ENCODE results near the gene ATG14.
"Not testable (repeated sequence)": the region's sequence is repeated elsewhere in the genome, so short reads cannot be mapped to it uniquely, and the experiment has no call there.

ATG14 gene

GRCh38 chr14:55430024-55430690 is 18.5 kb upstream of the ATG14 start:
- no peaks in the 10 kb centered on the region for H3K27me3 ChIP-seq (ENCODE audit: control insufficient read depth, insufficient read depth, low read length)
- no peaks in the 10 kb centered on the region for H3K9me3 ChIP-seq (ENCODE audit: control insufficient read depth, low read length)
- H3K36me3 ChIP-seq (ENCODE audit: control insufficient read depth, insufficient read depth, low read length) = no peaks in the 10 kb centered on the region
- no peak overlapping the region for H3K4me3 ChIP-seq (ENCODE audit: low read length)
- no peak overlapping the region for H3K9ac ChIP-seq (ENCODE audit: low read length)
- peaks cover 6% of the 10 kb centered on the region for H3K4me1 ChIP-seq (ENCODE audit: control insufficient read depth, insufficient read depth, low read length)

GRCh38 chr14:55427439-55427838 is 15.8 kb upstream of the ATG14 start:
- Histone ChIP-seq H3K36me3 (ENCODE audit: control insufficient read depth, insufficient read depth, low read length) (no peaks in the 10 kb centered on the region), H3K9ac (ENCODE audit: low read length) (no peak overlapping the region), H3K27me3 (ENCODE audit: control insufficient read depth, insufficient read depth, low read length) (no peaks in the 10 kb centered on the region), H3K9me3 (ENCODE audit: control insufficient read depth, low read length) (no peaks in the 10 kb centered on the region), H3K4me3 (ENCODE audit: low read length) (no peak overlapping the region), H3K4me1 (ENCODE audit: control insufficient read depth, insufficient read depth, low read length) (peaks cover 12% of the 10 kb centered on the region)

- Histone ChIP-seq H3K9me3 (ENCODE audit: control insufficient read depth, low read length) (no peaks in the 10 kb centered on the region), H3K9ac (ENCODE audit: low read length) (no peak overlapping the region), H3K4me3 (ENCODE audit: low read length) (no peak overlapping the region), H3K36me3 (ENCODE audit: control insufficient read depth, insufficient read depth, low read length) (no peaks in the 10 kb centered on the region), H3K27me3 (ENCODE audit: control insufficient read depth, insufficient read depth, low read length) (no peaks in the 10 kb centered on the region), H3K4me1 (ENCODE audit: control insufficient read depth, insufficient read depth, low read length) (peaks cover 12% of the 10 kb centered on the region)
Observed at GRCh38 chr14:55426891-55427290, 15.3 kb upstream of the ATG14 start.

GRCh38 chr14:55425091-55425490 is 13.5 kb upstream of the ATG14 start:
- Histone ChIP-seq H3K4me3 (ENCODE audit: low read length) (no peak overlapping the region), H3K4me1 (ENCODE audit: control insufficient read depth, insufficient read depth, low read length) (peaks cover 9% of the 10 kb centered on the region), H3K9ac (ENCODE audit: low read length) (no peak overlapping the region), H3K9me3 (ENCODE audit: control insufficient read depth, low read length) (no peaks in the 10 kb centered on the region), H3K36me3 (ENCODE audit: control insufficient read depth, insufficient read depth, low read length) (no peaks in the 10 kb centered on the region), H3K27me3 (ENCODE audit: control insufficient read depth, insufficient read depth, low read length) (no peaks in the 10 kb centered on the region)

GRCh38 chr14:55423969-55424368 is 12.3 kb upstream of the ATG14 start:
- Histone ChIP-seq H3K36me3 (ENCODE audit: control insufficient read depth, insufficient read depth, low read length) (no peaks in the 10 kb centered on the region), H3K9ac (ENCODE audit: low read length) (no peak overlapping the region), H3K4me3 (ENCODE audit: low read length) (no peak overlapping the region), H3K9me3 (ENCODE audit: control insufficient read depth, low read length) (no peaks in the 10 kb centered on the region), H3K27me3 (ENCODE audit: control insufficient read depth, insufficient read depth, low read length) (no peaks in the 10 kb centered on the region), H3K4me1 (ENCODE audit: control insufficient read depth, insufficient read depth, low read length) (peaks cover 6% of the 10 kb centered on the region)

GRCh38 chr14:55422338-55422737 is 10.7 kb upstream of the ATG14 start:
- H3K27me3 ChIP-seq (ENCODE audit: control insufficient read depth, insufficient read depth, low read length); H3K4me3 ChIP-seq (ENCODE audit: low read length); H3K9me3 ChIP-seq (ENCODE audit: control insufficient read depth, low read length); H3K36me3 ChIP-seq (ENCODE audit: control insufficient read depth, insufficient read depth, low read length); H3K9ac ChIP-seq (ENCODE audit: low read length): not testable (repeated sequence)
- H3K4me1 ChIP-seq (ENCODE audit: control insufficient read depth, insufficient read depth, low read length) = peaks cover 17% of the 10 kb centered on the region

- no peak overlapping the region for H3K9ac ChIP-seq (ENCODE audit: low read length)
- H3K36me3 ChIP-seq (ENCODE audit: control insufficient read depth, insufficient read depth, low read length) = no peaks in the 10 kb centered on the region
- H3K4me1 ChIP-seq (ENCODE audit: control insufficient read depth, insufficient read depth, low read length) = peaks cover 23% of the 10 kb centered on the region
- no peak overlapping the region for H3K4me3 ChIP-seq (ENCODE audit: low read length)
- no peaks in the 10 kb centered on the region for H3K27me3 ChIP-seq (ENCODE audit: control insufficient read depth, insufficient read depth, low read length)
- H3K9me3 ChIP-seq (ENCODE audit: control insufficient read depth, low read length) = no peaks in the 10 kb centered on the region
Observed at GRCh38 chr14:55419663-55420062, 8.0 kb upstream of the ATG14 start.

- Histone ChIP-seq H3K36me3 (ENCODE audit: control insufficient read depth, insufficient read depth, low read length) (no peaks in the 10 kb centered on the region), H3K4me1 (ENCODE audit: control insufficient read depth, insufficient read depth, low read length) (peaks cover 19% of the 10 kb centered on the region), H3K9me3 (ENCODE audit: control insufficient read depth, low read length) (no peaks in the 10 kb centered on the region), H3K27me3 (ENCODE audit: control insufficient read depth, insufficient read depth, low read length) (no peaks in the 10 kb centered on the region), H3K9ac (ENCODE audit: low read length) (no peak overlapping the region), H3K4me3 (ENCODE audit: low read length) (no peak overlapping the region)
Observed at GRCh38 chr14:55418411-55418810, 6.8 kb upstream of the ATG14 start.

- Histone ChIP-seq H3K9me3 (ENCODE audit: control insufficient read depth, low read length) (no peaks in the 10 kb centered on the region), H3K4me3 (ENCODE audit: low read length) (no peak overlapping the region), H3K9ac (ENCODE audit: low read length) (no peak overlapping the region), H3K27me3 (ENCODE audit: control insufficient read depth, insufficient read depth, low read length) (no peaks in the 10 kb centered on the region), H3K36me3 (ENCODE audit: control insufficient read depth, insufficient read depth, low read length) (no peaks in the 10 kb centered on the region), H3K4me1 (ENCODE audit: control insufficient read depth, insufficient read depth, low read length) (peaks cover 17% of the 10 kb centered on the region)
Observed at GRCh38 chr14:55417955-55418354, 6.3 kb upstream of the ATG14 start.

GRCh38 chr14:55416866-55417265 is 5.2 kb upstream of the ATG14 start:
- H3K9ac ChIP-seq (ENCODE audit: low read length) = no peak overlapping the region
- peaks cover 26% of the 10 kb centered on the region for H3K4me1 ChIP-seq (ENCODE audit: control insufficient read depth, insufficient read depth, low read length)
- no peaks in the 10 kb centered on the region for H3K36me3 ChIP-seq (ENCODE audit: control insufficient read depth, insufficient read depth, low read length)

GRCh38 chr14:55414551-55414950 is 2.9 kb upstream of the ATG14 start:
- Histone ChIP-seq H3K9me3 (ENCODE audit: control insufficient read depth, low read length) (no peaks in the 10 kb centered on the region), H3K36me3 (ENCODE audit: control insufficient read depth, insufficient read depth, low read length) (no peaks in the 10 kb centered on the region), H3K9ac (ENCODE audit: low read length) (no peak overlapping the region), H3K27me3 (ENCODE audit: control insufficient read depth, insufficient read depth, low read length) (no peaks in the 10 kb centered on the region), H3K4me1 (ENCODE audit: control insufficient read depth, insufficient read depth, low read length) (peaks cover 32% of the 10 kb centered on the region), H3K4me3 (ENCODE audit: low read length) (no peak overlapping the region)

More at GRCh38 chr14:55416866-55417265, 5.2 kb upstream of the ATG14 start:
- no peaks in the 10 kb centered on the region for H3K27me3 ChIP-seq (ENCODE audit: control insufficient read depth, insufficient read depth, low read length)
- no peak overlapping the region for H3K4me3 ChIP-seq (ENCODE audit: low read length)
- H3K9me3 ChIP-seq (ENCODE audit: control insufficient read depth, low read length) = no peaks in the 10 kb centered on the region

- Histone ChIP-seq H3K4me3 (ENCODE audit: low read length) (no peak overlapping the region), H3K36me3 (ENCODE audit: control insufficient read depth, insufficient read depth, low read length) (no peaks in the 10 kb centered on the region), H3K4me1 (ENCODE audit: control insufficient read depth, insufficient read depth, low read length) (peaks cover 24% of the 10 kb centered on the region), H3K9me3 (ENCODE audit: control insufficient read depth, low read length) (no peaks in the 10 kb centered on the region), H3K27me3 (ENCODE audit: control insufficient read depth, insufficient read depth, low read length) (no peaks in the 10 kb centered on the region), H3K9ac (ENCODE audit: low read length) (peak overlapping the region; percentile 91)
Observed at GRCh38 chr14:55412676-55413075, 1.0 kb upstream of the ATG14 start.

GRCh38 chr14:55410876-55411275 is 754 bp downstream of the ATG14 start:
- H3K9me3 ChIP-seq (ENCODE audit: control insufficient read depth, low read length) = no peaks in the 10 kb centered on the region
- H3K27me3 ChIP-seq (ENCODE audit: control insufficient read depth, insufficient read depth, low read length) = no peaks in the 10 kb centered on the region
- H3K9ac ChIP-seq (ENCODE audit: low read length) = peak overlapping the region; percentile 91

More at GRCh38 chr14:55410876-55411275, 754 bp downstream of the ATG14 start:
- peak overlapping the region; percentile 81 for H3K4me3 ChIP-seq (ENCODE audit: low read length)
- H3K4me1 ChIP-seq (ENCODE audit: control insufficient read depth, insufficient read depth, low read length) = peaks cover 15% of the 10 kb centered on the region
- H3K36me3 ChIP-seq (ENCODE audit: control insufficient read depth, insufficient read depth, low read length) = no peaks in the 10 kb centered on the region
